ENCODE measurements around the gene DPP4. TPM values are rescaled to one million over a fixed set of nuclear protein-coding genes. Genes with fewer than 3 reads are reported as not detected.

Gene DPP4
- total and polyA plus RNA-seq, 2 of the 13 experiments (the other 11 are each of a cell fraction or from before 2014, with no cell fraction given), result 39.4 to 109 TPM

DNA sequence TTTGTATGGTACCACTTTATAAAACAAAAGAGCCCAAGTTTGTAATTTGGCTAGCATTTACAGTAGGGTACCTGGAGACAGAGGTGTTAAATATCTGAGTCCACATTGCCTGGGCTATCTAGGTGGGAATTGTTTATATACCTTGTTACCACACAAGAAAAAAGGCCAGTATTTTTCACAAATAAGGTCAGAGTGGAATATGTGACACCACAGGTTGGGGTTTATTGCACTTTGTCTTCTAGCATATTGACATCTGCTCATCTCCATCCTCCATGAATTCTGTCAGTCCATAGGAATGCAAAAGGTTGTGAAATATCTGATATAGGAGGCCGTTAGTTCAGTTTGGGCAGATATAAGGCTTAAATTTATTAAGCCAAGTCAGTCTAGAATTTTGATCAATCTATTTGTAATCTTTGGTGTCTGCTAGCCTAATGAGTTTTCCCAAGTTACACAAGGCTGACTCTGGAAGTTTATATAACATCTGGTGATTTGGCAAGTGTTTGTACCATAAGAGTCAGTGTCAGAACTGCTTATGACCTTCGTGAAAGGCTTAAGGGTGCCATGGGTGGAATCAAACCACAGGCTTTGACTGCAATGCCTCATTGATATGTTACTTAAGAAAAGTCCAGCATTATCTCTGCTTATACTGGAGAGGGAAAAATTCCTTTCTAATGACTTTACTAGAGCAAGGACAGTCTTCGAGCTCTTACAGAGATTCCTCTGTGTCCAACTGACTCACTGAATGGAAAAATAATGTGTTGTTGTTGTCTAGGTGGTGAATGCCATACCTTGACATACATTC, 11.3 kb upstream of the DPP4 start (continued):
- TF ChIP-seq GATAD2A (CRISPR knock-in tag; IDR thresholded peaks at IDR 0.05) (peak; percentile 88), POLR2AphosphoS2 (IDR thresholded peaks at IDR 0.05; ENCODE audit: low read depth, low read length) (no peak), ZFP62 (CRISPR knock-in tag; IDR thresholded peaks at IDR 0.05) (no peak), ZSCAN29 (CRISPR knock-in tag; conservative IDR thresholded peaks at IDR 0.05) (peak; percentile 49; the same call in 1 of the 2 replicates), ZNF138 (CRISPR knock-in tag; IDR thresholded peaks at IDR 0.05; ENCODE audit: low read depth) (no peak), ZSCAN12 (CRISPR knock-in tag; IDR thresholded peaks at IDR 0.05) (no peak), HDAC1 (CRISPR knock-in tag; IDR thresholded peaks at IDR 0.05) (peak; percentile 50), REL (CRISPR knock-in tag; conservative IDR thresholded peaks at IDR 0.05) (no peak), ZNF616 (CRISPR knock-in tag; IDR thresholded peaks at IDR 0.05; ENCODE audit: low read depth) (no peak), ZSCAN25 (CRISPR knock-in tag; IDR thresholded peaks at IDR 0.05) (no peak), ZNF577 (CRISPR knock-in tag; IDR thresholded peaks at IDR 0.05; ENCODE audit: borderline replicate concordance, low read depth) (no peak), ZNF563 (CRISPR knock-in tag; IDR thresholded peaks at IDR 0.05) (no peak), KLF9 (CRISPR knock-in tag; IDR thresholded peaks at IDR 0.05; ENCODE audit: low read depth) (no peak), BHLHE40 (IDR thresholded peaks at IDR 0.05; ENCODE audit: low read length) (no peak), RARA (CRISPR knock-in tag; IDR thresholded peaks at IDR 0.05) (peak; percentile 71)
- TF ChIP-seq, protein P1, sequence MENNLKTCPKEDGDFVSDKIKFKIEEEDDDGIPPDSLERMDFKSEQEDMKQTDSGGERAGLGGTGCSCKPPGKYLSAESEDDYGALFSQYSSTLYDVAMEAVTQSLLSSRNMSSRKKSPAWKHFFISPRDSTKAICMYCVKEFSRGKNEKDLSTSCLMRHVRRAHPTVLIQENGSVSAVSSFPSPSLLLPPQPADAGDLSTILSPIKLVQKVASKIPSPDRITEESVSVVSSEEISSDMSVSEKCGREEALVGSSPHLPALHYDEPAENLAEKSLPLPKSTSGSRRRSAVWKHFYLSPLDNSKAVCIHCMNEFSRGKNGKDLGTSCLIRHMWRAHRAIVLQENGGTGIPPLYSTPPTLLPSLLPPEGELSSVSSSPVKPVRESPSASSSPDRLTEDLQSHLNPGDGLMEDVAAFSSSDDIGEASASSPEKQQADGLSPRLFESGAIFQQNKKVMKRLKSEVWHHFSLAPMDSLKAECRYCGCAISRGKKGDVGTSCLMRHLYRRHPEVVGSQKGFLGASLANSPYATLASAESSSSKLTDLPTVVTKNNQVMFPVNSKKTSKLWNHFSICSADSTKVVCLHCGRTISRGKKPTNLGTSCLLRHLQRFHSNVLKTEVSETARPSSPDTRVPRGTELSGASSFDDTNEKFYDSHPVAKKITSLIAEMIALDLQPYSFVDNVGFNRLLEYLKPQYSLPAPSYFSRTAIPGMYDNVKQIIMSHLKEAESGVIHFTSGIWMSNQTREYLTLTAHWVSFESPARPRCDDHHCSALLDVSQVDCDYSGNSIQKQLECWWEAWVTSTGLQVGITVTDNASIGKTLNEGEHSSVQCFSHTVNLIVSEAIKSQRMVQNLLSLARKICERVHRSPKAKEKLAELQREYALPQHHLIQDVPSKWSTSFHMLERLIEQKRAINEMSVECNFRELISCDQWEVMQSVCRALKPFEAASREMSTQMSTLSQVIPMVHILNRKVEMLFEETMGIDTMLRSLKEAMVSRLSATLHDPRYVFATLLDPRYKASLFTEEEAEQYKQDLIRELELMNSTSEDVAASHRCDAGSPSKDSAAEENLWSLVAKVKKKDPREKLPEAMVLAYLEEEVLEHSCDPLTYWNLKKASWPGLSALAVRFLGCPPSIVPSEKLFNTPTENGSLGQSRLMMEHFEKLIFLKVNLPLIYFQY (CRISPR knock-in tag; IDR thresholded peaks at IDR 0.05; ENCODE audit: borderline replicate concordance), result no peak
- TF ChIP-seq, protein P2, sequence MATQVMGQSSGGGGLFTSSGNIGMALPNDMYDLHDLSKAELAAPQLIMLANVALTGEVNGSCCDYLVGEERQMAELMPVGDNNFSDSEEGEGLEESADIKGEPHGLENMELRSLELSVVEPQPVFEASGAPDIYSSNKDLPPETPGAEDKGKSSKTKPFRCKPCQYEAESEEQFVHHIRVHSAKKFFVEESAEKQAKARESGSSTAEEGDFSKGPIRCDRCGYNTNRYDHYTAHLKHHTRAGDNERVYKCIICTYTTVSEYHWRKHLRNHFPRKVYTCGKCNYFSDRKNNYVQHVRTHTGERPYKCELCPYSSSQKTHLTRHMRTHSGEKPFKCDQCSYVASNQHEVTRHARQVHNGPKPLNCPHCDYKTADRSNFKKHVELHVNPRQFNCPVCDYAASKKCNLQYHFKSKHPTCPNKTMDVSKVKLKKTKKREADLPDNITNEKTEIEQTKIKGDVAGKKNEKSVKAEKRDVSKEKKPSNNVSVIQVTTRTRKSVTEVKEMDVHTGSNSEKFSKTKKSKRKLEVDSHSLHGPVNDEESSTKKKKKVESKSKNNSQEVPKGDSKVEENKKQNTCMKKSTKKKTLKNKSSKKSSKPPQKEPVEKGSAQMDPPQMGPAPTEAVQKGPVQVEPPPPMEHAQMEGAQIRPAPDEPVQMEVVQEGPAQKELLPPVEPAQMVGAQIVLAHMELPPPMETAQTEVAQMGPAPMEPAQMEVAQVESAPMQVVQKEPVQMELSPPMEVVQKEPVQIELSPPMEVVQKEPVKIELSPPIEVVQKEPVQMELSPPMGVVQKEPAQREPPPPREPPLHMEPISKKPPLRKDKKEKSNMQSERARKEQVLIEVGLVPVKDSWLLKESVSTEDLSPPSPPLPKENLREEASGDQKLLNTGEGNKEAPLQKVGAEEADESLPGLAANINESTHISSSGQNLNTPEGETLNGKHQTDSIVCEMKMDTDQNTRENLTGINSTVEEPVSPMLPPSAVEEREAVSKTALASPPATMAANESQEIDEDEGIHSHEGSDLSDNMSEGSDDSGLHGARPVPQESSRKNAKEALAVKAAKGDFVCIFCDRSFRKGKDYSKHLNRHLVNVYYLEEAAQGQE (IDR thresholded peaks at IDR 0.05; ENCODE audit: borderline replicate concordance in 1 of 2, low read depth in 1 of 2, low read length in 2 of 2), result 0 out of 4 replicates have a peak, but pooled peaks of 1 of the 2 experiments have one; percentile 17
- TF ChIP-seq, protein P3, sequence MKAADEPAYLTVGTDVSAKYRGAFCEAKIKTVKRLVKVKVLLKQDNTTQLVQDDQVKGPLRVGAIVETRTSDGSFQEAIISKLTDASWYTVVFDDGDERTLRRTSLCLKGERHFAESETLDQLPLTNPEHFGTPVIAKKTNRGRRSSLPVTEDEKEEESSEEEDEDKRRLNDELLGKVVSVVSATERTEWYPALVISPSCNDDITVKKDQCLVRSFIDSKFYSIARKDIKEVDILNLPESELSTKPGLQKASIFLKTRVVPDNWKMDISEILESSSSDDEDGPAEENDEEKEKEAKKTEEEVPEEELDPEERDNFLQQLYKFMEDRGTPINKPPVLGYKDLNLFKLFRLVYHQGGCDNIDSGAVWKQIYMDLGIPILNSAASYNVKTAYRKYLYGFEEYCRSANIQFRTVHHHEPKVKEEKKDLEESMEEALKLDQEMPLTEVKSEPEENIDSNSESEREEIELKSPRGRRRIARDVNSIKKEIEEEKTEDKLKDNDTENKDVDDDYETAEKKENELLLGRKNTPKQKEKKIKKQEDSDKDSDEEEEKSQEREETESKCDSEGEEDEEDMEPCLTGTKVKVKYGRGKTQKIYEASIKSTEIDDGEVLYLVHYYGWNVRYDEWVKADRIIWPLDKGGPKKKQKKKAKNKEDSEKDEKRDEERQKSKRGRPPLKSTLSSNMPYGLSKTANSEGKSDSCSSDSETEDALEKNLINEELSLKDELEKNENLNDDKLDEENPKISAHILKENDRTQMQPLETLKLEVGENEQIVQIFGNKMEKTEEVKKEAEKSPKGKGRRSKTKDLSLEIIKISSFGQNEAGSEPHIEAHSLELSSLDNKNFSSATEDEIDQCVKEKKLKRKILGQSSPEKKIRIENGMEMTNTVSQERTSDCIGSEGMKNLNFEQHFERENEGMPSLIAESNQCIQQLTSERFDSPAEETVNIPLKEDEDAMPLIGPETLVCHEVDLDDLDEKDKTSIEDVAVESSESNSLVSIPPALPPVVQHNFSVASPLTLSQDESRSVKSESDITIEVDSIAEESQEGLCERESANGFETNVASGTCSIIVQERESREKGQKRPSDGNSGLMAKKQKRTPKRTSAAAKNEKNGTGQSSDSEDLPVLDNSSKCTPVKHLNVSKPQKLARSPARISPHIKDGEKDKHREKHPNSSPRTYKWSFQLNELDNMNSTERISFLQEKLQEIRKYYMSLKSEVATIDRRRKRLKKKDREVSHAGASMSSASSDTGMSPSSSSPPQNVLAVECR (CRISPR knock-in tag; IDR thresholded peaks at IDR 0.05; ENCODE audit: borderline replicate concordance), result no peak
